Uterus (tissue), 4 donors: ENCODE data around the gene CPTP. TPM values are rescaled to one million over a fixed set of nuclear protein-coding genes. Genes with fewer than 3 reads are reported as not detected.

Source experiments
- DNase-seq, 2 donors: peaks; one replicate each; pipeline ENCODE4 v3.0.0-alpha.2; 2019 to 2020
- H3K27ac ChIP-seq, 2 donors: fragments of 200-600 bp; sonication (generic); 1 replicate in 1 of 2; 2 replicates in 1 of 2; pipeline ENCODE4 v1.5.1; 2016 to 2018
- H3K27me3 ChIP-seq, 2 donors: fragments of 200-600 bp; sonication (generic); one replicate each; pipeline ENCODE4 v1.5.1; 2018 to 2019; ENCODE audit warnings: control low read depth in 1 of 2
- H3K36me3 ChIP-seq, 2 donors: fragments of 200-600 bp; sonication (generic); one replicate each; pipeline ENCODE4 v1.5.1; 2019; ENCODE audit warnings: control low read depth in 1 of 2
- H3K4me1 ChIP-seq, 2 donors: fragments of 200-600 bp; sonication (generic); one replicate each; pipeline ENCODE4 v1.5.1; 2018 to 2019; ENCODE audit warnings: control low read depth in 1 of 2
- H3K4me3 ChIP-seq, 2 donors: fragments of 200-600 bp; sonication (generic); 1 replicate in 1 of 2; 2 replicates in 1 of 2; pipeline ENCODE4 v1.5.1; 2018 to 2019; ENCODE audit warnings: mild to moderate bottlenecking in 1 of 2
- H3K9me3 ChIP-seq, 2 donors: fragments of 200-600 bp; sonication (generic); one replicate each; pipeline ENCODE4 v1.5.1; 2019; ENCODE audit warnings: control low read depth in 1 of 2
- POLR2A ChIP-seq, 2 donors: fragments of 450-650 bp; IDR thresholded peaks; one replicate each; pipeline ENCODE4 v1.6.1; 2016; ENCODE audit warnings: antibody characterized with exemption in 2 of 2, mild to moderate bottlenecking in 1 of 2, moderate library complexity in 1 of 2
- intact Hi-C: fragments of 100-400 bp; cut with DNase I; formaldehyde crosslinking; loops from one replicate; pipeline ENCODE4 v1.15.1; 2023; ENCODE audit warnings: low total_unique reads
- total RNA-seq, 4 donors: library from RNA; depleted of rRNA in 3 of 4; stranded (reverse); fragments of >200 nt in 3 of 4; gene quantifications; one replicate each; pipeline versions ENCODE4 v1.1.0 to v1.2.4, GENCODE V29; 2014 to 2023
- TF ChIP-seq, protein P1 (sequence below), 4 experiments: fragments of 200-600 bp in 2 of 4; fragments of 450-650 bp in 2 of 4; sonication (generic) in 2 of 4; IDR thresholded peaks; one replicate each; pipeline ENCODE4 v1.5.1; 2016 to 2019; ENCODE audit warnings: antibody characterized with exemption in 4 of 4, mild to moderate bottlenecking in 2 of 4, moderate library complexity in 1 of 4
- donor health status: DM: yes; HTN: yes; CAD: no.

The CPTP gene
- total RNA-seq, 4 donors from 2014 or later = 3.5 to 23.9 (median 16.4) TPM

DNA sequence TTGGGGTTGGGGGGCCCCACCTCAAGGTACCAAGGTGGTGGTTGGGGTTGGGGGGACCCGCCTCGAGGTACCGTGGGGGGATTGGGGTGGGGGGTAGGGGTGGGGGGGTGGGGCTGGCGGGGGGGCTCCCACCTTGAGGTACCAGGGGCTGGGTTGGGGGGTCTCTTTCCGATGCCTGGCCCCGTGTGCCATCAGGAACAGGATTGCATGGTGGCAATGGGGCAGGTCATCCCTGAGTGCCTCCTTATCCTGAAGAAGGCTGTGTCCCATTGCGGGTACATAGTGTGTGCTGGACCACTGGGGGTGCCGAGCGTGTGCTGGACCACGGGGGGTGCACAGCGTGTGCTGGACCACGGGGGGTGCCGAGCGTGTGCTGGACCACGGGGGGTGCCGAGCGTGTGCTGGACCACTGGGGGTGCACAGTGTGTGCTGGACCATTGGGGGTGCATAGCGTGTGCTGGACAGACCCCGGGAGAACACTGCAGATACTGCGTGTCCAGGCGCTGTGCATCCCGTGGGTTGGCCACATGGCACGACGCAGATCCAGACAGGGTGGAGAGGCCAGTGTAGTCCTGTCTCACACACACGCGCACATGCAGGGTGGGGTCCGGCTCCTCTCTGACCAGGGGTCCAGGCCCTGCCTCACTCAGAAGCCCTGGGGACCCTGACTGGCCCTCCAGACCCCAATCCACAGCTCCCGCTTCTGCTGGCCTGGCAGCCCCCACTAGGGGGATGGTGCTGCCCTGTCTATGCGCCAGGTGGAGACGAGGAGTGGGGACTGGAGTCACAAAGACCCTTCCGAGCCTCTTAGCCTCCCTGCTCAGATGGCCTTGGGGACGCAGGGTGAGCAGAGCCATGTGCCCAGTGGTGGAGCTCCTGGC is 40.1 kb upstream of the CPTP start:
- no peak for DNase-seq
- no peaks in the 10 kb centered on the region for H3K9me3 ChIP-seq
- no peaks in the 10 kb centered on the region for H3K27me3 ChIP-seq
- intact Hi-C loops = no loop called here
- no peak overlapping the region for H3K4me3 ChIP-seq
- H3K36me3 ChIP-seq = no peaks in the 10 kb centered on the region
- TF ChIP-seq, protein P1, sequence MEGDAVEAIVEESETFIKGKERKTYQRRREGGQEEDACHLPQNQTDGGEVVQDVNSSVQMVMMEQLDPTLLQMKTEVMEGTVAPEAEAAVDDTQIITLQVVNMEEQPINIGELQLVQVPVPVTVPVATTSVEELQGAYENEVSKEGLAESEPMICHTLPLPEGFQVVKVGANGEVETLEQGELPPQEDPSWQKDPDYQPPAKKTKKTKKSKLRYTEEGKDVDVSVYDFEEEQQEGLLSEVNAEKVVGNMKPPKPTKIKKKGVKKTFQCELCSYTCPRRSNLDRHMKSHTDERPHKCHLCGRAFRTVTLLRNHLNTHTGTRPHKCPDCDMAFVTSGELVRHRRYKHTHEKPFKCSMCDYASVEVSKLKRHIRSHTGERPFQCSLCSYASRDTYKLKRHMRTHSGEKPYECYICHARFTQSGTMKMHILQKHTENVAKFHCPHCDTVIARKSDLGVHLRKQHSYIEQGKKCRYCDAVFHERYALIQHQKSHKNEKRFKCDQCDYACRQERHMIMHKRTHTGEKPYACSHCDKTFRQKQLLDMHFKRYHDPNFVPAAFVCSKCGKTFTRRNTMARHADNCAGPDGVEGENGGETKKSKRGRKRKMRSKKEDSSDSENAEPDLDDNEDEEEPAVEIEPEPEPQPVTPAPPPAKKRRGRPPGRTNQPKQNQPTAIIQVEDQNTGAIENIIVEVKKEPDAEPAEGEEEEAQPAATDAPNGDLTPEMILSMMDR (IDR thresholded peaks at IDR 0.05) = no peak
- TF ChIP-seq POLR2A (IDR thresholded peaks at IDR 0.05) = no peak
- H3K27ac ChIP-seq = no peak overlapping the region
- no peaks in the 10 kb centered on the region for H3K4me1 ChIP-seq

DNA sequence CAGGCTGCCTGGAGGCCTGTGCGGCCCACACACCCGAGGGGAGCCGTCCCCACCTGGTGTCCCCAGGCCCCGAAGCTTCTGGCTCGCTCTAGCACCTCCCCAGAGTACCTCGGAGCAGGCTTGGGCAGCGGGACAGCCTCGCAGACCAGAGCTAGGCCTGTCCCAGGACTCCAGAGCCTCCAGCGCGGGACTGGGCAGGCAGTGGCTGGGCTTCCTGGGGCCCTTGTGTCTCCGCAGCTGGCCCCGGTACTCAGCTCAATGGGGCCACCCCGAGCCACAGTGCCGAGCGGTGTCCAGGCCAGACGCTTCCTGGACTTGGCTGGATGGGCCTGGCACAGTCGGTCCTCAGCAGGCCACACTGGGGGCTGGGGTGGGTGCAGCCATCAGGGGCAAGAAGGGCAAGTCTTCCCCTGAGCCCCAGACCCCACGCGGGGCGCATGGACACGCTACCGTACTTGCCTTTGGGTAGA is 39.5 kb upstream of the CPTP start:
- no peak for DNase-seq
- H3K36me3 ChIP-seq = no peaks in the 10 kb centered on the region
- H3K27me3 ChIP-seq = no peaks in the 10 kb centered on the region
- TF ChIP-seq, protein P1 (IDR thresholded peaks at IDR 0.05) = no peak
- TF ChIP-seq POLR2A (IDR thresholded peaks at IDR 0.05) = no peak
- no peaks in the 10 kb centered on the region for H3K4me1 ChIP-seq
- no peaks in the 10 kb centered on the region for H3K9me3 ChIP-seq
- intact Hi-C loops = no loop called here
- no peak overlapping the region for H3K27ac ChIP-seq
- no peak overlapping the region for H3K4me3 ChIP-seq

DNA sequence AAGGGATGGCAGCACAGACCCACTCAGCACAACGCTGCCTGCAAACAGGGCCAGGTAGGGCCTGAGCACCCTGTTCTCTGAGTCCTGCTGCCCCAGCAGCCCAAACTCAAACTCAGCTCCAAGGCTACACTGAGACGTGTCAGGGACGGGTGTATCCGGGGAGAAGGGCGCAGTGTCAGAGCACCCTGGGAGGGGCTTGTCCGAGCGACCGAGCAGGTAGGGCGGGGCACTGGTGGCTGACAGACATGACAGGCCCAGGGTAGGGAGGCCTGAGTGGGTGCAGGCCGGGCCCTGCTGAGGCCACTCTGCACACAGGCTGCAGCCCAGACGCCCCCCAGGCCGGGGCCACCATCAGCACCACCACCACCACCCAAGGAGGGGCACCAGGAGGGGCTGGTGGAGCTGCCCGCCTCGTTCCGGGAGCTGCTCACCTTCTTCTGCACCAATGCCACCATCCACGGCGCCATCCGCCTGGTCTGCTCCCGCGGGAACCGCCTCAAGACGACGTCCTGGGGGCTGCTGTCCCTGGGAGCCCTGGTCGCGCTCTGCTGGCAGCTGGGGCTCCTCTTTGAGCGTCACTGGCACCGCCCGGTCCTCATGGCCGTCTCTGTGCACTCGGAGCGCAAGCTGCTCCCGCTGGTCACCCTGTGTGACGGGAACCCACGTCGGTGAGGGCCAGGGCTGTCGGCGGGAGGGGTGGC is 38.8 kb upstream of the CPTP start:
- Histone ChIP-seq H3K36me3 (no peaks in the 10 kb centered on the region), H3K27ac (no peak overlapping the region), H3K4me3 (no peak overlapping the region), H3K27me3 (no peaks in the 10 kb centered on the region), H3K4me1 (peaks cover 0 to 6% of the 10 kb centered on the region in 2 donors), H3K9me3 (no peaks in the 10 kb centered on the region)
- intact Hi-C loops = no loop called here
- TF ChIP-seq POLR2A (IDR thresholded peaks at IDR 0.05) = no peak
- TF ChIP-seq, protein P1 (IDR thresholded peaks at IDR 0.05) = no peak
- DNase-seq = no peak

DNA sequence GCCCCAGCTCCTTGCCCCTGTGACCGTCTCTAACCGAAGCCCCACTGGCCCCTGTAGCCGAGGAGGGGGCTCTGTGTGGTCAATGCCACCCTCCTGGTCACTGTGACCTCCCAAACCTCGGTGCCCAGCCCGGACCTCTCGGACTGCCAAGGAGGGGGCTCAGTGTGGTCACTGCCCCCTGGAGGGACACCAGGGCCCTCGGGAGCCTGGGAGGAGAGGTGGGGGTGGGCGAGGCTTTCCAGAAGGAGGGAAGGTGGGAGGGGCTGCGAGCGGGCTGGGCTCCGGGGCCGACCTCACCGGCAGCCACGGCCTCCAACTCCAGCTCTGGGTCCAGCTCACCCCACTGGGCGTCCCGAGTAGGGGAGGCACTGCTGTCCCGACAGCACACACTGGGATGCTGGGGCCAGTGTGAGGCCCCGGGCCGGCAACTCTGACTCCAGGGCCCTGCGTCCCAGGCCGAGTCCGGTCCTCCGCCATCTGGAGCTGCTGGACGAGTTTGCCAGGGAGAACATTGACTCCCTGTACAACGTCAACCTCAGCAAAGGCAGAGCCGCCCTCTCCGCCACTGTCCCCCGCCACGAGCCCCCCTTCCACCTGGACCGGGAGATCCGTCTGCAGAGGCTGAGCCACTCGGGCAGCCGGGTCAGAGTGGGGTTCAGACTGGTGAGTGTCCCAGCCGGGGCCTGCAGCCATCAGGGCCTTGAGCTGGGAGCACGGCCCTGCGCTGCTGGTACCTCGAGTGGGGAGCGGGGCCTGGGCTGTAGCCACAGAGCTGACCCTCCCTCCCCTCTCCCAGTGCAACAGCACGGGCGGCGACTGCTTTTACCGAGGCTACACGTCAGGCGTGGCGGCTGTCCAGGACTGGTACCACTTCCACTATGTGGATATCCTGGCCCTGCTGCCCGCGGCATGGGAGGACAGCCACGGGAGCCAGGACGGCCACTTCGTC is 38.0 kb upstream of the CPTP start:
- no peak for TF ChIP-seq POLR2A (IDR thresholded peaks at IDR 0.05)
- TF ChIP-seq, protein P1 (IDR thresholded peaks at IDR 0.05) = no peak
- Histone ChIP-seq H3K36me3 (no peaks in the 10 kb centered on the region), H3K4me3 (no peak overlapping the region), H3K9me3 (no peaks in the 10 kb centered on the region), H3K4me1 (peaks cover 0 to 14% of the 10 kb centered on the region in 2 donors), H3K27me3 (no peaks in the 10 kb centered on the region), H3K27ac (no peak overlapping the region)
- intact Hi-C loops = no loop called here
- DNase-seq = no peak
